ENCODE data around the gene ZNFX1.

GRCh38 chr20:49306903-49307620, 29.2 kb upstream of the ZNFX1 start:
- no peak for TF ChIP-seq CTCF (IDR thresholded peaks at IDR 0.05)
- TF ChIP-seq POLR2A (IDR thresholded peaks at IDR 0.05) = no peak

All from body of pancreas (tissue), 4 donors.